ENCODE results near the gene AMFR.
A peak's percentile ranks its signal among the peaks of the same experiment; 100 is the strongest.

AMFR gene

DNA sequence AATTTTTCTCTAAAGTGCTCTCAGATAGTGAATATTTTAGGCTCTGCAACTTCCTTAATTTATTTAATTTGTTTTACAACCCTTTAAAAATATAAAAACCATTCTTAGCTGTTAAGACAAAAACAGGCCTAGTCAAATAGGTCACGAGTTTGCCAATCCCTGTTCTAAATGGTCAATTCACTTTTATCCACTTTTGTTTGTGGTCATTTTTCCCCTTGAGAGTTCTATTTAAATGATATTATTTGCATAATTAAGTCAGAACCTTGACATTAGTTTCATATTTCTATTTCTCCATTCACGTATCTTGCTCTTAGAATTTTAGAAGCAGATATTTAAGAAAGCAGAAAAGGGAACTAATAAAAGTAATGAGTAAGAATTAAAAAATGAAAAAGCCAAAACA lies 4.0 kb downstream of the AMFR start:
- Histone ChIP-seq H3K18ac (ENCODE audit: low read length) (no peak overlapping the region), H3K23ac (ENCODE audit: low read length) (no peak overlapping the region), H3K27ac (ENCODE audit: low read depth, low read length) (no peak overlapping the region), H2AFZ (ENCODE audit: insufficient read depth, low read length, poor library complexity) (no peak overlapping the region), H3K4me1 (ENCODE audit: control insufficient read depth in 1 of 2, insufficient read depth in 2 of 2, low read length in 2 of 2) (peaks cover 0 to 5% of the 10 kb centered on the region in 2 experiments), H2BK120ac (ENCODE audit: insufficient read depth, low read length, poor library complexity) (no peak overlapping the region), H3K79me2 (ENCODE audit: control insufficient read depth, insufficient read depth, low read length, poor library complexity) (peaks cover 5% of the 10 kb centered on the region), H2BK12ac (ENCODE audit: low read length) (no peak overlapping the region), H3K9ac (ENCODE audit: low read length) (no peak overlapping the region), H2BK5ac (ENCODE audit: low read depth, low read length, poor library complexity) (no peak overlapping the region), H3K4ac (ENCODE audit: low read depth, low read length) (no peak overlapping the region), H3K9me3 (ENCODE audit: insufficient read depth, low read depth, low read length) (no peaks in the 10 kb centered on the region), H3K4me2 (ENCODE audit: low read length) (no peak overlapping the region), H3K27me3 (ENCODE audit: insufficient read depth, low read length) (no peaks in the 10 kb centered on the region), H3K79me1 (ENCODE audit: low read length) (peaks cover 4% of the 10 kb centered on the region), H4K12ac (ENCODE audit: low read depth, low read length) (no peak overlapping the region), H4K91ac (ENCODE audit: low read depth, low read length) (no peak overlapping the region), H3K4me3 (ENCODE audit: low read depth, low read length) (no peak overlapping the region), H4K8ac (ENCODE audit: low read depth, low read length) (no peak overlapping the region), H2AK5ac (ENCODE audit: low read length) (no peak overlapping the region), H3K14ac (ENCODE audit: low read length) (no peak overlapping the region), H3K36me3 (ENCODE audit: control insufficient read depth in 1 of 2, insufficient read depth in 2 of 2, low read length in 2 of 2) (no peaks in the 10 kb centered on the region)
- WGBS (ENCODE audit: extremely low coverage, insufficient coverage, insufficient read length) = no CpG with 5 or more reads among the region's 2 CpGs
- no peak for DNase-seq

DNA sequence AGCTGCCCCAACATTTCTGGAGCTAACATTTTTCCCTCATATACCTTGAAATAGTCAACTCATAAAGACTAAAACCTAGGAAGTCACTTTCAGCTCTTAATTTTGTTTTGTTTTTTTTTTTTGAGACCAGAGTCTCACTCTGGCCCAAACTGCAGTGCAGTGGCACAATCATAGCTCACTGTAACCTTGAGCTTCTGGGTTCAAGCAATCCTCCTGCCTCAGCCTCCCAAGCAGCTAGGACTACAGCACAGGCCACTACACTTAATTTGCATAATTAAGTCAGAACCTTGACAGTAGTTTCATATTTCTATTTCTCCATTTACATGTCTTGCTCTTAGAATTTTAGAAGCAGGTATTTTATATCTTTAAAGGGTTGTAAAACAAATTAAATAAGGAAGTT lies 4.7 kb downstream of the AMFR start:
- H2AK5ac ChIP-seq (ENCODE audit: low read length) = no peak overlapping the region
- H3K79me1 ChIP-seq (ENCODE audit: low read length) = peaks cover 4% of the 10 kb centered on the region
- H3K4me2 ChIP-seq (ENCODE audit: low read length) = no peak overlapping the region
- H3K79me2 ChIP-seq (ENCODE audit: control insufficient read depth, insufficient read depth, low read length, poor library complexity) = peaks cover 5% of the 10 kb centered on the region
- no peaks in the 10 kb centered on the region for H3K9me3 ChIP-seq (ENCODE audit: insufficient read depth, low read depth, low read length)
- no peak overlapping the region for H2AFZ ChIP-seq (ENCODE audit: insufficient read depth, low read length, poor library complexity)
- no peak overlapping the region for H2BK5ac ChIP-seq (ENCODE audit: low read depth, low read length, poor library complexity)
- no peak overlapping the region for H3K4me3 ChIP-seq (ENCODE audit: low read depth, low read length)
- H2BK12ac ChIP-seq (ENCODE audit: low read length) = no peak overlapping the region
- no peak for DNase-seq
- no peak overlapping the region for H3K27ac ChIP-seq (ENCODE audit: low read depth, low read length)
- peaks cover 0 to 5% of the 10 kb centered on the region in 2 experiments for H3K4me1 ChIP-seq (ENCODE audit: control insufficient read depth in 1 of 2, insufficient read depth in 2 of 2, low read length in 2 of 2)
- no peak overlapping the region for H4K12ac ChIP-seq (ENCODE audit: low read depth, low read length)
- no peak overlapping the region for H3K23ac ChIP-seq (ENCODE audit: low read length)
- H4K8ac ChIP-seq (ENCODE audit: low read depth, low read length) = no peak overlapping the region
- H4K91ac ChIP-seq (ENCODE audit: low read depth, low read length) = no peak overlapping the region
- no peaks in the 10 kb centered on the region for H3K36me3 ChIP-seq (ENCODE audit: control insufficient read depth in 1 of 2, insufficient read depth in 2 of 2, low read length in 2 of 2)
- no peaks in the 10 kb centered on the region for H3K27me3 ChIP-seq (ENCODE audit: insufficient read depth, low read length)
- H2BK120ac ChIP-seq (ENCODE audit: insufficient read depth, low read length, poor library complexity) = no peak overlapping the region
- H3K9ac ChIP-seq (ENCODE audit: low read length) = no peak overlapping the region
- H3K18ac ChIP-seq (ENCODE audit: low read length) = no peak overlapping the region
- no peak overlapping the region for H3K4ac ChIP-seq (ENCODE audit: low read depth, low read length)
- no peak overlapping the region for H3K14ac ChIP-seq (ENCODE audit: low read length)

DNA sequence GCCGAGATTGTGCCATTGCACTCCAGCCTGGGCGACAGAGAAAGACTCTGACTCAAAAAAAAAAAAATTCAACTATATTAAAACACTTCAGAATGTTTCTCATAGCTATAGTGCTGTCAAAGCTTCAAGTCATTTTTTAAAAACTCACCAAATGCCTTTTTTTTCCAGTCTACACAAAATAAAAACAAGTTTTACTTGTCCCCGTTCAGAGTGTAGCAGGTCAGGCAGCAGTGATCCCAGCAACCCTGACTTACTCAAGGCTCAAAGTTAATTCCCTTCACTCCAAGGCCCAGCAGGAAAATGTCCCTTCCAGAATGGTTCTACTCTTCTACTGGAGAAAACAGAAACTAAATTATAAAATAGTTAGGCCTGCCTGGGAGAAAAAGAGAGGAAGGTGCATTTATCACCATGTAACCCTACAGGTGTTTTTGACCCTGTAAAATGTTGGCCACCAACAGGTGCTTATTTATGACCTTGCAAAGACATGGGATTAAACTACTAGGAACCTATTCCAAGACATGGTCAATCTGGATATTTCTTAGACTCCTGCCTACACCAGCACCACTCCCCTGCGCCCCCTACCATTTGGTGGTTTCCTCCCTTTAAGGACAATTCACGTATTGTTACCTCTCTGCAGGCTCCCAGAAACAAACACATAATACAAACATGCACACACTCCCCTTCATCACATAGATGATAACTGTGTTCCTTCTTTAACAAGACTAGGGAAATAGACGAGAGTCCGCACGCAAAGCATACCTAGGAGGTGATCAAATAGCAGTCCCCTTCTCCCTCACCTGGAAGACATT lies 5.4 kb downstream of the AMFR start:
- H3K79me2 ChIP-seq (ENCODE audit: control insufficient read depth, insufficient read depth, low read length, poor library complexity) = peaks cover 3% of the 10 kb centered on the region
- H2BK12ac ChIP-seq (ENCODE audit: low read length) = no peak overlapping the region
- H2AK5ac ChIP-seq (ENCODE audit: low read length) = no peak overlapping the region
- no peak overlapping the region for H2BK5ac ChIP-seq (ENCODE audit: low read depth, low read length, poor library complexity)
- no peak overlapping the region for H3K27ac ChIP-seq (ENCODE audit: low read depth, low read length)
- no peak overlapping the region for H3K18ac ChIP-seq (ENCODE audit: low read length)
- no peak overlapping the region for H2AFZ ChIP-seq (ENCODE audit: insufficient read depth, low read length, poor library complexity)
- no peak overlapping the region for H2BK120ac ChIP-seq (ENCODE audit: insufficient read depth, low read length, poor library complexity)
- peak in 1 of 2 donors; percentile 54 for DNase-seq
- H4K8ac ChIP-seq (ENCODE audit: low read depth, low read length) = no peak overlapping the region
- H3K4ac ChIP-seq (ENCODE audit: low read depth, low read length) = peak overlapping the region; percentile 68
- no CpG with 5 or more reads among the region's 8 CpGs for WGBS (ENCODE audit: extremely low coverage, insufficient coverage, insufficient read length)
- no peak overlapping the region for H3K4me3 ChIP-seq (ENCODE audit: low read depth, low read length)
- no peaks in the 10 kb centered on the region for H3K9me3 ChIP-seq (ENCODE audit: insufficient read depth, low read depth, low read length)
- peaks cover 2% of the 10 kb centered on the region for H3K79me1 ChIP-seq (ENCODE audit: low read length)
- no peaks in the 10 kb centered on the region for H3K36me3 ChIP-seq (ENCODE audit: control insufficient read depth in 1 of 2, insufficient read depth in 2 of 2, low read length in 2 of 2)
- H4K12ac ChIP-seq (ENCODE audit: low read depth, low read length) = no peak overlapping the region
- no peak overlapping the region for H4K91ac ChIP-seq (ENCODE audit: low read depth, low read length)
- no peak overlapping the region for H3K4me2 ChIP-seq (ENCODE audit: low read length)
- H3K9ac ChIP-seq (ENCODE audit: low read length) = no peak overlapping the region
- H3K14ac ChIP-seq (ENCODE audit: low read length) = no peak overlapping the region
- no peak overlapping the region for H3K23ac ChIP-seq (ENCODE audit: low read length)
- peaks cover 0 to 5% of the 10 kb centered on the region in 2 experiments for H3K4me1 ChIP-seq (ENCODE audit: control insufficient read depth in 1 of 2, insufficient read depth in 2 of 2, low read length in 2 of 2)
- H3K27me3 ChIP-seq (ENCODE audit: insufficient read depth, low read length) = no peaks in the 10 kb centered on the region

DNA sequence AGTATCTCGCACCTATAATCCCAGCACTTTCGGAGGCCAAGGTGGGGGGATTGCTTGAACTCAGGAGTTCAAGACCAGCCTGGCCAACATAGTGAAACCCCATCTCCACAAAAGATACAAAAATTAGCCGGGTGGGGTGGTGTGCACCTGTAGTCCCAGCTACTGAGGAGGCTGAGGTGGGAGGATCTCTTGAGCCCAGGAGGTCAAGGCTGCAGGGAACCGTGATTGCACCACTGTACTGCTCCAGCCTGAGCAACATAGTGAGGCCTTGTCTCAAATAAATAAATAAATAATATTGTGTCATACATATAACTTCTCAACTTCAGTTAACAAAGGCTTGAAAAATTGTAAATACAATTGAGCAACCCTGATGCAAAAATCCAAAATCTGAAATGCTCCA lies 8.2 kb downstream of the AMFR start:
- H3K14ac ChIP-seq (ENCODE audit: low read length) = no peak overlapping the region
- H4K12ac ChIP-seq (ENCODE audit: low read depth, low read length) = no peak overlapping the region
- no peak overlapping the region for H2BK120ac ChIP-seq (ENCODE audit: insufficient read depth, low read length, poor library complexity)
- no peak overlapping the region for H4K8ac ChIP-seq (ENCODE audit: low read depth, low read length)
- no peak overlapping the region for H3K18ac ChIP-seq (ENCODE audit: low read length)
- H3K23ac ChIP-seq (ENCODE audit: low read length) = no peak overlapping the region
- no peak overlapping the region for H2AK5ac ChIP-seq (ENCODE audit: low read length)
- no peak overlapping the region for H3K9ac ChIP-seq (ENCODE audit: low read length)
- no peak overlapping the region for H3K4me2 ChIP-seq (ENCODE audit: low read length)
- no peak overlapping the region for H2BK5ac ChIP-seq (ENCODE audit: low read depth, low read length, poor library complexity)
- H3K27ac ChIP-seq (ENCODE audit: low read depth, low read length) = no peak overlapping the region
- no peak overlapping the region for H2AFZ ChIP-seq (ENCODE audit: insufficient read depth, low read length, poor library complexity)
- DNase-seq = no peak
- peaks cover 0 to 3% of the 10 kb centered on the region in 2 experiments for H3K4me1 ChIP-seq (ENCODE audit: control insufficient read depth in 1 of 2, insufficient read depth in 2 of 2, low read length in 2 of 2)
- no peak overlapping the region for H3K4ac ChIP-seq (ENCODE audit: low read depth, low read length)
- H3K79me2 ChIP-seq (ENCODE audit: control insufficient read depth, insufficient read depth, low read length, poor library complexity) = no peaks in the 10 kb centered on the region
- H3K79me1 ChIP-seq (ENCODE audit: low read length) = no peaks in the 10 kb centered on the region
- no peaks in the 10 kb centered on the region for H3K27me3 ChIP-seq (ENCODE audit: insufficient read depth, low read length)
- no peak overlapping the region for H4K91ac ChIP-seq (ENCODE audit: low read depth, low read length)
- H3K9me3 ChIP-seq (ENCODE audit: insufficient read depth, low read depth, low read length) = no peaks in the 10 kb centered on the region
- no peak overlapping the region for H2BK12ac ChIP-seq (ENCODE audit: low read length)
- H3K4me3 ChIP-seq (ENCODE audit: low read depth, low read length) = no peak overlapping the region
- WGBS (ENCODE audit: extremely low coverage, insufficient coverage, insufficient read length) = no CpG with 5 or more reads among the region's 4 CpGs
- H3K36me3 ChIP-seq (ENCODE audit: control insufficient read depth in 1 of 2, insufficient read depth in 2 of 2, low read length in 2 of 2) = peaks cover 2 to 3% of the 10 kb centered on the region in 2 experiments
